Measurements from ENCODE around the gene ARL6IP4.

Gene ARL6IP4

DNA sequence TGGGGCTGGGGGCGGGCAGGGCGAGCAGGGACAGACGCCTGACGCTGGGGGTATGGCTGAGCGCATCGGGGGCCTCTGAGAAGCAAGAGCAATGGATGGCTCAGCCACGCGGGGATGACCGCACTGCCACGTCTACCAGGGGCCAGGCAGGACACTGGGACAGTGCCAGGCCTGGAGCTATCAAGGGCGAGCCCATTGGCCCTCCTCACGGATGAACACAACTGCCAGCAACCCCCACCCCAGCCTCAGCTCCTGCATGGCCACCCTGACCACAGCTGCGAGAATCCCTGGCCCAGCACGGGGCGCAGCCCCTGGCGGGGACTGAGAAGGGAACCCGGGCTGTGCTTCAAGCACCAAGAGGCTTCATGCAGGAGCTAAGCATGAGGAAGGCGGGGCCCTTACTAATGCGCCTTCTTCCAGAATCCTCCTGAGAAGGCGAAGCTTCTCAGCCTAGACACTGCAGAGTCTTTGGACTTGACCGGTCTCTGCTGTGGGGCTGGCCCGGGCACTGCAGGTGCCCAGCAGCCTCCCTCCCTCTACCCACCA lies 9.5 kb downstream of the ARL6IP4 start:
- no peak for DNase-seq

DNA sequence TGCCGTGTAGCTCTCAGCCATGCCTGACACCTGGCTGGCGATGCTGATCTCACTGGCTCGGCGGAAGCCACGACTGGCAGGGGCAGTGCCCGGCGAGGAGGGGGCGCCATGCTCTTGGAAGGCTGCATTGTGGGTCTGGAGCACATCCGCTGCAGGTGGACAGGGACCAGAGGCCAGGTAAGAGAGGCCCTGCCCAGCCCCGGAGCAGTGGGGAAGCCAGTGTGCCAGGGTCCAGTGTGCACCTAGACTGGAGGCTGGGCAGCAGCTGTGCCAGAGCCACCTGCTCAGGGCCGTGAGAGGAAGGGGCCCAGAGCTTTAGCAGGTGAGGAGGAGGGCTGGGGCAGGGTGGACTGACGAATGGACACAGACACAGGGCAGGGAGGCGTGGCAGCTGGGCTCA lies 10.1 kb downstream of the ARL6IP4 start:
- DNase-seq, result no peak

DNA sequence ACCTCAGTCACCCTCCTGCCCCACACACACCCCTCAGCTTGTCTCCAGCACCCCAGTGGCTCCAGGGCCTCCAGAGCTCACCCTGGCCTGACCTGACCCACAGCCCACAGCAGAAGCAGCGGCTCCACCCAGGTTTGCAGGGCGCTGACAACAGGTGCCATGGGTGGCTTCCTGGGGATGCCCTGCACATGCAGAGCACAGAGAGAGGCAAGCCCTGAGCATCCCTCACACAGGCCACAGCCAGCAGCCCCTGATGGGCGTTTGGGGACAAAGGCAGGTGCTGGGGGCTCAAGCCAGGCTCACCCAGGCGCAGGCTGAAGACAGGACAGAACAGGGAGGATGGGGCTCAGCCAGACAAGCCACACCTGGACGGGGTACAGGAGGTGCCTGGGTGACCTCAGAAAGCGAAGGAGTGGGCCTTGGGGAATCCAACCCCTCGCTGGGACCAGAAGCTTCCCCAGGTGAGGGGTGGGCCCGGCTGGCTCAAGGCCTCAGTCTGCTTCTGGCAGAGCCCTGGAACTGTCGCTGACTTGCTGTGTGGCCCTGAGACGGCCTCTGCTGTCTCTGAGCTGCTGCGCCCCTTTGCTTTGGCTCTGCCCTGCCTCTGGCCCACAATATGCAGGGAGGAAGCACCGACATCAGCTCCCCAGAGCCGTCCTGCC lies 10.6 kb downstream of the ARL6IP4 start:
- DNase-seq, result no peak

DNA sequence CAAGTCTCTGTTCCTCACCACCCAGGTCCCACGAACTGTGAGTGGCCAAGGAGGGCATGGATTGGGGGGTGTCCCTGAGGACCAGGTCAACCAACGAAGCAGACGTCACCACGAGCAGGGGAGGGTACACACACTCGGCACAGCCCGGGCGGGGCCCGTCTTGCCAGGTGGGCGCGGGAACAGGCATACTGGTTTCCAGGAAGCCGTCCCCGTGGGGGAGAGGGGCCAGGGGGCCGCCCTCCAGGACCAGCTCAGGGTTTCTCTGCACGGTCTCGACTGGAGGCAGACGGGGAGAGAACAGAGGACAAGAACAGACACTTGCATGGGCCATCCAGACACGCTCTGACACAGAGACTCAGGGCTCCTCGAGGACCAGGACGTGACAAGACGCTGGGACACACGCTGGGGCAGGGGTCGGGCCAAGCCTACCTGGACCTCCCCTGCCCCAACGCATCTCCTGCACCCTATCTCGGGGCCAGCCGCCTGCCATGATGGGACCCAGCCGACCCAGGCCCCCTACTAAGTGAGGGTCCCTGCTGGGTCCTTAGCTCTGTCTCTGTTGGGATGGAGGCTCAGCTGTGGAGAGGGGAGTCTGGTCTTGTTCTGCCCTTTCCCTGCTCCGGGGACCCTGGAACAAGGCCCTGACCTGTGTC lies 11.3 kb downstream of the ARL6IP4 start:
- no peak for DNase-seq

DNA sequence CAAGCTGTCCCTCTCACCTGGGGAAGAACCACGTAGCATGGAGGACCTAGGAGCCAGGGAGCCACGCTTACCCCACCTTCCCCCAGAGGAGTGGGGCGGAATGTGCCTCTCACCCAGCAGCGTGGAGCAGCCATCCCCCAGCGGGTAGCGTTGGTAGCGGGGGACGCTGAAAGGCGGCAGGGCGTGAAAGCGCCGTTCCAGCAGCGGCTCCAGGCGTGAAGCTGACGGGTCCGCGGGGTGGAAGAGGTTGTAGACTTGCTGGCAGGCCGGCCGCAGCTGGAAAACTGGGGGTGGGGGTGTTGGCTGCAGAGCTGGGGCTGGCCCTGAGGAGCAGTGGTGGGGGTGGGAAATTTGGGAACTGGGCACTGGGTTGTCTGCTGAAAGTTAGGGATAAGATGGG lies 11.9 kb downstream of the ARL6IP4 start:
- no peak for DNase-seq

DNA sequence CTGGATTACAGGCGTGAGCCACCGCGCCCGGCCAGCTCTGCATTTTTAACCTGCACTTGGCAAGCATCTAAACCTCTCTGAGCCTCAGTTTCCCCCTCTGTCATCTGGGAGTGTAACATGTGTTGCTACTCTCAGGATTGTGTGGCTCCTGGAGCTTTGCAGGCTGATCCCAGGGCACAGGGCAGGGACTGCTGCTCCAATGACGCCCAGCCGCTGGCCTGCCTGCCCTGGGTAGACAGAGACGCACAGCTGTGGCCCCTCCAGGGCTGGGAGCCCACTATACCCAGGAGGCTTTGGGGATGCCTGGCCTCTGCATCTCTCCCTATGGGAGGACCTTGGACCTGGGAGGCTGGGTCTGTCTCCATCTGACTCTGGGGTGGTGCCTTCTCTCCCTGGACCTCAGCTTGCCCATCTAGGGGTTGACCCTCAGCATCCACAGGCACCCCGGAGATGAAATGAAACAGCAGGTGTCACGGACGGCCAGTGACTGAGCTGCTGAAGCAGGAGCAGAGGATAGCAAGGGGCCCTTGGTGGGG lies 13.7 kb downstream of the ARL6IP4 start:
- DNase-seq, result no peak

DNA sequence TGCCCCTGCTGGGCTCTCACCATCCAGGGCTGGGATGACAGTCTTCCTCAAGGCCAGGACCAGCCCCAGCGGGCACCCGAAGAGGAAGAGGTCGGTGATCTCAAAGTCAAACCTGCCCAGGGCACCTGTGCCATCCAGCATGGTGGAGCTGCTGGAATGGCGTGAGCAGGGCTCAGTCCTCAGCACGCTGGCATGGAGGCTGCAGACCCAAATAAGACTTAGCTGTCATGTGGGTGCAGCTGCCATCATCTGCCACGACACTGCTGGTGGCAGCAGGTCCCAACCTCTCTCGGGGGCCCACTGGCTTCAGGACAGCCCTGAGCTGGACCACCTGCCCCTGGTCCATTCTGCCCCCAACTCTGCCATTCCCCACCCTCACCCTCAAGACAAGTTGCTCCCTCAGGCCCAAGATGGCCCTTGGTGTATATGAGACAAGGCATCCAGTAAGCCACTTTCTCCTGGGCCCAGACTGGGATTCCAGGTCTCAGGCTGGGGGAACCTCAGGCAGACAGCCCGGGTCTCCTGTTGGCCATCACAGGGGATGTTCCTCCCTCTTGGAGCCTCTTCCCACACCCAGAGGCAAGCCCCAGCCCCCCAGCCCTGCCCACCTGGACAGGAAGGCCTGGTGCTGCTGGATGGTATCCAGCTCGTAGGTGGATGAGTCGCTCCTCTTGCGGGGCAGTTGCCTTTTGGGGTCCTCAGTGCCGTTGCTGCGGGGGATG lies 14.5 kb downstream of the ARL6IP4 start:
- DNase-seq, result no peak

DNA sequence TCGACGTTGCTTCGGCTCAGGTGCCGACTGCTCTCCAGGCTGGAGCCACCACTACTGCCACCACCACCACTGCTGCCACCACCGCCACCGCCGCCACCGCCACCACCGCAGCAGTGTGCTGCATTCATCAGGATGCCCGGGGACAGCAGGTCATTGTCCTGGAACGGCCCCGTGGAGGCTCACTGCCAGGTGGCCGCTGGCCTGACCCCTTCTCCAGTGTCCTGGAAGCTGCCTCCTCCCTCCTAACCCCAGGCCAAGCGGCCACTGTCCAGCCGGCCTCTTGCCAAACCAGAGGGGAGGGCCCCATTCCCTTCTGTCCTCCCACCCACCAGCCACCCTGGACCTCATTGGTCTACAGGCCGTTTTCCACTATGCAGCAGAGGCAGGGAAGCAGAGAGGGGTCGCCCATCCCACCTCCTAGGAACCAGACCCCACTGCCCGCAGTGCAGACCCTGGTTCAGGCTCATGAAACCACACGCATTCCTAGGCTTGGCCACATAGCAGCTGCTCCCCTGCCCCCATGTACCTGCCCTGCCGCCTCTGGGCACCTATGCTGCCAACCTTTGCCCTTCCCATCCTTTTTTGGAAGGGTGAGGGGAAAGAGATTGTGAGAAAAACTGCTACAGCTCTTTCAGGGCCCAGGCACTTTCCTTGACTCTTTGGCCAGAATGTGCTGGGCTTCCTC lies 15.2 kb downstream of the ARL6IP4 start:
- DNase-seq, result peak in 12 of 56 donors; percentile 10 to 42 (median 23)

DNA sequence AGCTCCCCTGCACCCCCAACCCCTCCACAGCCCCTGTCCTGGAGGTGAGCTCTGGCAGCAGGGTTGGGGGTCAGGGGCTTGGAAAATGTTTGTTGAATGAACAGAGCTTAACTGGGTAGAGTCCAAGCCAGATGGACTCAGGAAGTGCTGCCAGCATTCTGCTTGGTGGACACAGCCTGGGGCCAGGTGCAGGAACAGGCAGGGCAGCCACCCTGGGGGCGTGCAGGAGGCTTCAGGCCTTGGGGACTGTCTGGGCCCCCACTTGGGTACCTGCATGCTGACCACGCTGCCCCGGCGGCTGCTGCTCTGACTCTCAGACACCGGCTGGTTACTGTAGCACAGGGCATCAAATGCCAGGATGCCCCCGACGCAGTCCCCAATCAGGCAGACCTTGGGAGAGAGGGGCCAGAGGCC lies 15.7 kb downstream of the ARL6IP4 start:
- no peak for DNase-seq

DNA sequence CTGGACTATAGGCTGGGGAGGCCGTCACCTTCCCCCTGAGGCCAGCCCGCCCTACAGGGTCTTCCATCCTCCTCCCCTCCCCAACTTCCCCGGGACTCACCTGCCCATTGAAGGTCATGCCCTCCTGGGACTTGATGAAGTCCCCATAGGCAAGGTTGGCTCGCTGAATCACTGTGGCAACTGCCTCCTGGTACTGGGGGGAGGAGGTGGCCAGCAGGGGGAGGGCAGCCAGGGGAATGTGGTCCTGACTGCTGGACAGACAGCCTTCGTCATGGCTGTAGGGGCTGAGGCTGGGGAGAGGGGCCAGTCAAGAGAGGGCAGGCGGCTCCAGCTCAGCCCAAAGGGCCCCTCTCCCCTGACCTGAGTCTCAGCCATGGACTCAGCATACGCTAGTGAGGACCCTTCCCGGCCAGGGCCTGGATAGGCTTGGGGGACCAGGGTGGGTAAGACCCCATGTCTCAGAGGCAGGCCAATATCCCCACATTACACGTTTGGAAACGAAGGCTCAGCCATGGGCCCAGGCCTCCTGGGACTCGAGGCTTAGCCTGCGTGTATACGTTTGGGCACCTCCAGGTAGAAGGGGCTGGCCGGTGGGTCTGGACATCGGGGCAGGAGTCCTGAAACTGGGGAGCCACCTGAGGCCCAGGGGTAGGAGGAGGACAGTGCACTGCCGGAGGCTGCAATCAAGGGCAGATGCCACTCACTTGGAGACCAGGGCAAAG lies 16.3 kb downstream of the ARL6IP4 start:
- no peak for DNase-seq

DNA sequence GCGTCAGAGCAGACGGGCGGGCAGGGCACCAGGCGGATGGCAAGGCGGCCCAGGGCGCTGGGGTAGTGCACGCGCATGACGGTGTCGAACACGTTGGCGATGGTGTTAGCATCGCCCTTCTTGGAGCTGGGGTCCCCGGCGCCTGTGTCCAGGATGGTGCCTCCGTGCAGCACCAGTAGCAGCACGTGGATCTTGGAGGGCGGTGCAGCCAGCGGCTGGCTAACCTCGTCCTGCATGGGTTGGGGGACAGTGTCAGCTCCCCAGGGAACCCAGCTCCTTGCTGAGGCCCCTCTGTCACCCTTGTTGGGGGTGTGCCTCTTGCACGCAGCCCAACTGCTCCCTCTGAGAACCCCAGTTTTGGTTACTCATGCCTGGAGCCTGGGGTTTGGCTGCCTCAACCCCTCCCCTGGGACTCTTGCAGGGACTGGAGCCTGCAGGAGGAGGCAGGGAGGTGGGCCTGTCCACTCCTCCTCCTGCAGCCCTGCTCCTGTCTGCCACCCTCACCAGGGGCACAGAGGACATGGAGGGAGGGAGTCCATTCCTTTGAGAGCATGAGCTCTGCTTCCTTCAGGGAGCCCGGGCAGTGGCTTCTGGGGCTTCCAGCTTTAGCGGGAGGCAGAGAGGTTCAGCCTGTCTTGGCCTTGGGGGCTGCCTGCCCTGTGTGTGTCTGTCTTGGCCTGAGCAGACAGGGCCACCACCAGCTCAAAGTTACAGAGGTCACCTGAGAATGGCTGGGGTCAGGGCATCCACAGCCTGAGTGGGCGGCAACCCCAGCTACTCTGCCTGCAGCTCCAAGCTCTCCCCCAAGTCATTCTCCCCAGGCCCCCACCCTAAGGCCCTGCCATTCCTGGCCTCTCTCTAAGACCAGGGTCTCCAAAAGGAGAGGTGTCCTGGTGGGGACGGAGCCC lies 17.1 kb downstream of the ARL6IP4 start:
- no peak for DNase-seq

DNA sequence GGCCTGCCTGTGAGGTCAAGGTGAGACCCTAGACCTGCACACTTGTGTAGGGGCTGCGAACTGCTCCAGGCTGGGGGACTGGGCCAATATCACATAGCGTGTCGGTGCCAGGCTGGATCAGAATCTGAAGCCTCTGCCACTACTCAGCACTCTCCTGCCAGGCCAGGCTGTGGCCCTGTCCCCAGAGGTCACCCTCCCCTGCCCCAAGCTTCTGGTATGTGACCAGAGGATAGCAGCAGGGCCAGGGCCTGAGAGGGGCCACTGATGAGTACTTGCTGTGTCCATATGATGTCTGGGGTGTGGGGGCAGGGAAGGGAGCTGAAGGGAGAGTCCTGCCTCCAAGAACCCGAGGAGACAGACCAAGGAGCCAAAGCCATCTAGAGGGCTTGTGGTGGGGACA lies 17.8 kb downstream of the ARL6IP4 start:
- no peak for DNase-seq

DNA sequence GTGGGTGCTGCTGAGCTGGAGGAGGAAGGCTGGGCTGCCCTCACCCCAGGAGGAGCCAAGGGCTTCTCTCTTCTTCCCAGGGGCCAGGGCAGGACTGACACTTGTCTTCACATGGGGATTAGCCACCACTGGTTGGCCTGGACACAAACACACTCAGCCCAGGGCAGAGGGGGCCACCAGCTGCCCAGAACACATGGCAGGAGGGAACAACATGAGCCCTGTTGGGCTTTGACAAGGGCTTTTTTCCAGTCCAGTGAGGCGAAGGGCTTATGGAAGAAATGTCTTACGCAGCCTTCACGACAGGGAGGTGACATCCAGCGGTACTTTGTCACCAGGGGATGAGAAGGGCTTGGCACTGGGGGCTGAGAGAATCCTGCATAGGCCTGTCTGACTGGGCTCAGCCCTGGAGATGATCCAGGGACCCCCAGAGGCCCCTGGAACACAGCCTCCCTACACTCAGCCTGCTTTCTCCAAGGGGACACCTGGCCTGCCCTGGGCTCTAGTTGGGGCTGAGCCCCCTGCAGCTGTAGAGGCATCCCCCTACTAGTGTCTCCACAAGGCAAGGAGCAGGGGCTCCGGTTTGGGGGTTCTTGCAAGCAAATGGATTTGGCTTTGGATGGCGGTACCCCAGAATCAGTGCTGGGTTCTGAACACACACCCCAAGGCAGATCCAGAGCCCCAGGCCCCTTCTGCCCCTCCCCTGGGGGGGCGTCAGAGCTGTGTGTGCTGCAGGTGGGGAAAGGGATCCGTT lies 18.9 kb downstream of the ARL6IP4 start:
- DNase-seq, result peak in 13 of 56 donors; percentile 15 to 52 (median 34)

DNA sequence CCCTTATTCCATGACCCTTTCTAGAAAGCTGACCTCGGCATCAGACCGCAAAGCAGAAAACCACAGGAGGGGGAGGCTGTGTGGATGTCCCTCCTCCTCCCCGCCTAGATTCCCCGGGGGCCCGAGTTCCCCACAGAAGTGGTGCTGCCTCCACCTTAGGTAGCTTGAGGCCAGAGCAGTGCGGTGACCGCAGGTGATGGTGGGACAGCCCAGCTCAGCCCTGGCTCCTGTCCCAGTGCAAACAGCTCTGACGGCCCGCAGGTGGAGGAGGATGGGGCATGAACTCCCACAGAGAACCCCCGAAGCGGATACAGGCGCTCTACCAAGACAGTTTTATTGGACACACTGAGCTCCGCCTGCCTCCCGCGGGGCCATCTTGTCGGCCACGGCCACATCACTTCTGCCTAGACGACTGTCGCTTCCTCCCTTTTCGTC lies 19.5 kb downstream of the ARL6IP4 start:
- no peak for DNase-seq

DNA sequence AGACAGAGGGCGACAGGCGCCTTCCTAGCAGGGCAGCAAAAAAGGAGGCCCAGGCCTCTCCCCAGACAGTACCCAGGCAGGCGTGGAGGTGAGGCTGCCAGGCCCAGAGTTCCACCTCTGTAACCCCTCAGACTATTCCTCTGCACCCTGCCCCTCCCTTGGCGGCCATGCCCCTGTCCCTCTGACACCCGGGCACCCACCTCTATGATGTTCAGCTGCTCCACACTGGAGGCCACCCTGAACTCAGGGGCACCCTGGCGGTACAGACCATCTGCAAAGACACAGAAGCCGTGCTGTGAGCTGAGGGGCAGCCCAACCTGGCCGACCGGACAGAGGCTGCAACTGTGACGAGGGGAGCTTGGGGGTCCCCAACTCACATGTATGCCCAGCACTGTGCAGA lies 20.1 kb downstream of the ARL6IP4 start:
- no peak for DNase-seq

DNA sequence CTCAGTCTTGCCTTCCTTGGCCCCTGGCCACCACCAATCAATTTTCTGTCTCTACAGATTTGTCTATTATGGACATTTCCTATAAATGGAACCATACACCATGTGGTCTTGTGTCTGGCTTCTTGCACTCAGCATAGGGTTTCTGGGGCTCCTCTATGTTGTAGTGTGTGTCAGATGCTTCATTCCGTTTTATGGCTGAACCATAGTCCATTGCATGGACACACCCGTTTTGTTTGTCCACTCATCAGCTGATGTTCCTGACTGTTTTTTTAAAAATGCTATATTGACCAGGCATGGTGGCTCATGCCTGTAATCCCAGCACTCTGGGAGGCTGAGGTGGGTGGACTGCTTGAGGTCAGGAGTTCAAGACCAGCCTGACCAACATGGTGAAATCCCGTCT lies 21.0 kb downstream of the ARL6IP4 start:
- DNase-seq, result no peak

DNA sequence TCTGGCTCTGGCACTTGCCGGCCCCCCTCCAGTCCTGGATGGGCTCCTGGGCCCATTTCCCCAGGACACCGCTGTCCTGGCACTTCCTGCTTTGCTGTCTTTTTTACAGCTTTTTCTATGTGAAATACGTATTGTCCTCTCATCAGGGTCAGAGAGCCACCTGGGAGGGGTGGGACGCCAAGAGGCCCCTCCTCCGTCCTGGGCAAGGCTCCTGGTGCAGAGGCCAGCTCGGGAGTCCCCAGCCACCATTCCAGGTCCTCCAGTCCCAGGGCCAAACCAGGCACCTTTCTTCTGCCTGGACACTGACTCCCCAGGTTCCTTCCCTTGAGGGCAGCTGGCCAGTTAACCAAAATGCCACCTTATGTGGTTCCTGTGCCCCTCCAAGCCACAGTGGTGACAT lies 22.8 kb downstream of the ARL6IP4 start:
- DNase-seq, result no peak

DNA sequence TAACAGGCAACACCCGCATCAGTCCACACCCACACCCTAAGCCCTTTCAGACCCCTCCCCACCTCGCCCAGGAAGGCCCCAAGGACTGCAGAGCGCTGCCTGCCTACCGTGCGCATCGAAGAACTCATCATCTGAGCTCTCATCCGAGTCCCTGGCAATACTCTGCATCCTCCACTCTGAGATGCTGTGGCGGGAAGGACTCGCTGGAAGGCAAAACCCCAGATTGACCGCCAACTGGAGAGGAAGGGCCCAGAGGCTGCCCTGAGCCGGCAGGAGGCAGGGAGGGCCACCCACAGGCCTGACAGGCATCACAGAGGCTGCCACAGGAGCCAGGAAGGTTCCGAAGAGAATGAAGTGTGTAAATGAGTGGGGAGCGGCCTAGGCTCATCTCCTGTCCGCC lies 23.8 kb downstream of the ARL6IP4 start:
- DNase-seq, result no peak

DNA sequence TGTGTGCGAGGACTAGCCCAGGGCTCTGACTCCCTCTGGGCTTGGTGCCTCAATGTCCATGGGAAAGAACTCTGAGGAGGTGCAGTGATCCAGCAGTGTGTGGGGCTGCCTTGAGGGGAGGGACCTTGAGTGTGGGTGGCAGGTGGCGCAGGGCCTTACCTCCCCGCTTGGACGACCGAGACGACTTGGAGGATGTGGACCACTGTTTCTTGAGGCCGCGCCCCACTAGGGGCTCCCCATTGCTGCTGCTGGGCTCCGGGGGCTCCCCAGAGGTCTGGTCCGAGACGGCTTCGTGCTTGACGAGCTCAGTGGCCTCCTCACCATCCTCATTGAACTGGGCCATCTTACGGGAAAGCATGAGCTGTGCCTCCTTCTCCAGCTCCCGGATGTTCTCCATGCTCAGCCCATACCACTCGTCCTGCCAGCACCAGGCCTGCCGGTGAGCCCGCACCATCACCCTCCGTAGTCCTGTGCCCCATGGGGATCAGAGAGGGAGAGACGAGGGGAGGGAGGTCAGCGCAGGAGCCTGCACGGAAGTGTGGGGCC lies 24.7 kb downstream of the ARL6IP4 start:
- DNase-seq, result no peak

All from amygdala (tissue), 56 donors.